Measurements from ENCODE around the gene MFAP5.
"Not testable (repeated sequence)": the region's sequence is repeated elsewhere in the genome, so short reads cannot be mapped to it uniquely, and the experiment has no call there.

Gene MFAP5

GRCh38 chr12:8672381-8672780, 9.8 kb upstream of the MFAP5 start:
- no peak for FAIRE-seq

DNA sequence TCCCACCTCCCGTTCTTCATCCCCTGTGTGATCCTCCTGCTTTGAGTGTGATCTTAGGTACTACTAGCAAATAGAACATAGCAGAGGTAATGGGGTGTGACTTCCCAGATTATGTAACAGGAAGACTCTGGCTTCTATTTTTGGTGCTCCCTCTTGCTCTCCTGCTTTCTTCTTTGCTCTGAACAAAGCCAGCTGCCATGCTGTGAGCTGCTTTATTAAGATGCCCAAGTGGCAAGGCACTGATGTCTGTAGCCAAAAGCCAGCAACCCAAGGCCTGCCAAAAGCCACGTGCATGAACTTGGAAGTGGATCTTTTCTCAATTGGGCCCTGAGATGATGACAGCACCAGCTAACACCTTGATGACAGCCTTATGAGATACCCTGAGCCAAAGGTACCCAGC, 5.8 kb upstream of the MFAP5 start:
- no peak for FAIRE-seq

DNA sequence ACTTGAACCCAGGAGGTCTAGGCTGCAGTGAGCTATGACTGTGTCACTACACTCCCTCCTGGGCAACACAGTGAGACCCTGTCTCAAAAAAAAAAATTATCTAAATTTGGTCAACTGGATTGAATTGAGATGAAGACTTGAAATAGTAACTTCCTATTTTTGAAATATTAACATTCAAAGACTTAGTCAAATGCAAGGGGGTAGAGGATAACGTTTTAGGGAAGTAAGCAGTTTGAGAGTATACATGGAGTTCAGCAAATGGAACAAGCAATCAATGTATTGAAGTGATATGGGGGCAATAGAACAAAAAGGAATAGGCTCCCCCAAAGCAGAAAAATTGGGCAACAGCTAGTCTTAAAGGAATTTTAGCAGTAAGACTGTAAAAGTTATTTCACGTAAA, 4.6 kb upstream of the MFAP5 start:
- no peak for FAIRE-seq

GRCh38 chr12:8665759-8666158, 3.1 kb upstream of the MFAP5 start:
- no peak for FAIRE-seq

DNA sequence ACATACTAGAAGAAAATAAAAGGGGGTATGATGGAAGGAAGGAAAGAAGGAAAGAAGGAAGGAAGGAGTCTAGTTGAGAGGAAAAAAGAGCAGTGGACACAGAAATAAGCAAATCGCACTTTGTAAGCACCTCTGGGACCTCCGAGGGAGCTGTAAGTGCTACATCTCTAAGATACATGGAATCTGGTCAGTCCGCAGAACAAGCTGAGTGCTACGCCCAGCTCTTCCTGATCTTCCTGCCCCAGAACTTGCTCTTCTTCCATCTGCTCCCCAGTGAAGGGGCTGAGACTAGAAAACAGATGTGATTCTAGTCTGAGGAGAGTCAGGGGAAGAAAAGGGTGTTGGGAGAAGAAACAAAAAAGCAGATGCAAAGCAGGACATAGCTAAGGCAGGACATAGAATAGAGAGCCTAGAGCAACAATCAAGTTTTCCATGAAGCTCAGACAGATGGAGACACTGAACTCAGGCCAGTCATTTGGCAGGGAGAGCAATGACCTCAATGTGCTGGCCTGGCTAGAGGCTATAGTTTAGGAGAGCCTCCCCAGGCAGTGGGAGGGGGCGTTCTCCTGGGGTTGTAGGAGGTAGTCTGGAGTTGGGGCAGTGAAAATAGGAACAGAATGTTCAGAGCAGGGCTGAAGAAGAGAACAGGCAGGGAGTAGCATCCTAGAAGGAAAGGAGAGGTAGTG, 1.7 kb upstream of the MFAP5 start:
- FAIRE-seq: no peak

DNA sequence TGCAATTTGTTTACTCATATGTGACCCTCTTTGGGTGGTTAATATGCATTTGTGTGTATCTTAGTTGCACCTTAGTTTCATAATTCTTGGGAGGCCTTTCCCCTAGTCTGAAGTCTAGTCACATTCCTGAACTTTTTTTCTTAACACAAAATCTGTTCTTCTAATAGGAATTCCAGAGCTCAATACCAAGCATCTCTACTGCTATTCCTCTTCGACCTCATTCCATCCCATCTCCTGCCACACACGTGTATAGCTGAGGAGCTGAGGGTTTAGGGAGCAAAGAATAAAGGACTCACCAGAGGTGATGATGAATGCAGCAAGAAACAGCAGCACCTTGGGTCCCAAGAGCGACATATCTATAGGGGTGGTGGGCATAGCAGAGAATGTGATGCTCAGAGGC, 875 bp downstream of the MFAP5 start:
- no peak for FAIRE-seq

DNA sequence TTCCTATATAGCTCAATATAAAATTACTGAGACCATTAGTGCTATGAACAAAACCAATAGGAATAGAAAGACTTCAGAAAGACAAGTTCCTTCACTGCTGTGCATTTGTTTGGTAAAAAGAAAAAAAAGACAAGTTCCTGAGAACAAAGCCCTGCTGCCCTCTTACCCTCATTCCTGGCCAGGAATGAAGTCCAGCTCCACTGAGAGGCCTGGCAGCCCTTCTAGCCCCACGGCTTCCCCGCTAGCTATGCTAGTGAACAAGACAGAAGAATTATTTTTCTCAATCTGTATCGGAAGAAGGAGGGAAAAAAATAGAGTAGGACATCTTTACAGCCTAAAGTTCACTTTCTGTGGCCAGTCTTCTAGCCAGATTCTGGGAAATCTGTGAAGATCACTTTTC, 1.6 kb downstream of the MFAP5 start:
- FAIRE-seq: no peak

DNA sequence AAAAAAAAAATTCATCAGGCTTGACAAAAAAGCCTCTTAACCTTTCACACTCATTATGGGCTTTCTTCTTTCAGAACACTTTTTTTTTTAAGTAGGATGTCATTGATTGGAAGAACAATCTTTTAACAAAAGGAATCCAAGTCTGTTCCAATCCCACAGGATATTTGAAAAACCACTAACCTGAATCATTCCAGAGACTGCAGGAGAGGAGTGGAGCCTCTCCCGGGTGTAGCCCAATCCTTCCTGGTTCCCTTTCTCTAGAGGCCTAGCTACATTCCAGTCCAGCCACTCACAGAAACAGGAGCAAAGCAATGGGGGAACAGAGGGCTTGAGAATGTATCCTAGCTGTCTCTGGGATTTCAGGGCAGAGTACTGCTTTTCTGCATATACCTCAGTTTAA, 4.3 kb downstream of the MFAP5 start:
- FAIRE-seq: no peak

- no peak for FAIRE-seq
Observed at GRCh38 chr12:8655421-8655820, 7.2 kb downstream of the MFAP5 start.

GRCh38 chr12:8648576-8649205, 13.9 kb downstream of the MFAP5 start:
- FAIRE-seq: no peak

DNA sequence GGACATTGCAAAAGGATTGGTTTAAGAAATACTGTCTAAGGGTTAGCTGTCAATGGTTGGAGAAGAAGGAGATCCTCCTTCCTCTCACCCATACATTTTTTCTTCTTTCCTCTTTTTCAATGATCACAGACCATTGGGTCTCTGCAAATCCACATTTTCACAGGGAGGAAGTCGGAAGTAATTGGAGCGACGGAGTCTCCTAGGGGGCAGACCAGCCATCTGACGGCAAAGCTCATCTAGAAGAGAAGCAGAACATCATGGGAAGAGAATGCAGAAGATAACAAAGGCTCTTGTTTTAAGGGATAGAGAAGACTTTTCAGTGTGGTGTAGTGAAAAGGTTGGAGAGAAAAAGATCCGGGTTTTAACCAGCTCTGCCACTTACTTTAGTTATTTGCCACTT, 14.7 kb downstream of the MFAP5 start:
- FAIRE-seq: no peak

- no peak for FAIRE-seq
Observed at GRCh38 chr12:8644345-8645248, 18.0 kb downstream of the MFAP5 start.

DNA sequence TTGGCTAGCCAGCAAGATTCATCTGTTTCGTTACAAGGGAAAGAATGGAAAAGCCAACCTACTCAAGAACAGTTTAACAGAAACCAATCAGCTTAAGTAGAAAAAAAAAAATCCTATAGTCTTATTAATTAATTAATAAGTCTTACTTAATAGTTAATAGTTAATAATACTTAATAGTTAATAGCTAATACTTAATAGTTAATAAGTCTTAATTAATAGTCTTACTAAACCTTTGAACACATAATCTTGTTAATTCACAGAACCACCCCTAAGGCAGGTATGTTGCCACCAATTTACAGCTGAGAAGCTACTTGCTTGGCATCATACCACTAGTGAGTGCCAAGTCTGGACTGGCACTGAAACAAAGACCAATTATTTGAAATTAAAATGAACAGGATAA, 19.9 kb downstream of the MFAP5 start:
- FAIRE-seq: peak; percentile 35

DNA sequence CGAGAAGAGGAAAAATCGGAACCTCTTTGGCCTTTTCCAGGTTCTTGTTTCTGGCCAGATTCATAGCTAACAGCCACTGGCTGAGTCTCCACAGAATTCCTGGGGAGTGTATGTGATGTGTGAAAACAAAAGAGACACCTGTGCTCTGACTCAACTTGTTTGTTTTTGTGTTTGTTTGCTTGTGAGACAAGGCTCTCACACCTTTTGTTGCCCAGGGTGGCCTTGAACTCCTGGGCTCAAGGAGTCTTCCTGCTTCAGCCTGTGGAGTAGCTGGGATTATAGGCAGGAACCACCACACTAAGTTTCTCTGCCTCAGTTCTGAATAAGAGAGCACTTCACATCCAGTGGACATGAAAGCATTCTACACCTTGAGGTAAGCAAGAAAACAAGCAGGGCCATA, 22.7 kb downstream of the MFAP5 start:
- FAIRE-seq: no peak

- no peak for FAIRE-seq
Observed at GRCh38 chr12:8638951-8639350, 23.7 kb downstream of the MFAP5 start.

DNA sequence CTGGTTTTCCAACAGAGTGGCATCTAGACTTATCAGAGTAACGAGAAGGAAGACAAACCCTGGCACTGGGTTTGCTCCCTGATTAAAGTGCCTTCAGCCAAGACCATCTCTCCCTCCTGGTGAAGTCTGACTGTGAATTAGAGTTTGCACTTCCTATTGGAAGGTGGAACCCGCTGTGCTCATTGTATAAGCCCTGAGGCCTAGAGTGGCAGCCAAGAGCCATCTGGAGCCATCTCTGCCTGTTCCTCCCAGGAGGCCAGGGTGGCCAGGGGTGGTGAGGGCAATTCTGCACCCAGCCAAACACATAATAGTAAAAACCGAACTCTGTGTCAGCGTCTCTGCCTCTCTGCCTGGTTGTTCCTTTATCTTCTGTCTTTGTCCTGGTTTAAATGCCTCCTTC, 25.0 kb downstream of the MFAP5 start:
- no peak for FAIRE-seq

- no peak for FAIRE-seq
Observed at GRCh38 chr12:8637244-8637643, 25.4 kb downstream of the MFAP5 start.

DNA sequence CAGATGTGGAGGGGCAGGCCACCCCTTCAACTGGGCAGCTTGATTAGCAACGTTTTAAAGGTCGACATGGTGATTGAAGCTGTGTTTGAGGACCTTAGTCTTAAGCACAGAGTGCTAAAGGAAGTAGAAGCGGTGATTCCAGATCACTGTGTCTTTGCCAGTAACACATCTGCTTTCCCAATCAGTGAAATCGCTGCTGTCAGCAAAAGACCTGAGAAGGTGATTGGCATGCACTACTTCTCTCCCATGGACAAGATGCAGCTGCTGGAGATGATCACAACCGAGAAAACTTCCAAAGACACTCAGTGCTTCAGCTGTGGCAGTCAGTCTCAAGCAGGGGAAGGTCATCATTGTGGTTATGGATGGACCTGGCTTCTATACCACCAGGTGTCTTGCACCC, 26.0 kb downstream of the MFAP5 start:
- FAIRE-seq: no peak

- not testable (repeated sequence) for FAIRE-seq
Observed at GRCh38 chr12:8636007-8636346, 26.6 kb downstream of the MFAP5 start.

GRCh38 chr12:8635342-8636006, 27.2 kb downstream of the MFAP5 start:
- not testable (repeated sequence) for FAIRE-seq

DNA sequence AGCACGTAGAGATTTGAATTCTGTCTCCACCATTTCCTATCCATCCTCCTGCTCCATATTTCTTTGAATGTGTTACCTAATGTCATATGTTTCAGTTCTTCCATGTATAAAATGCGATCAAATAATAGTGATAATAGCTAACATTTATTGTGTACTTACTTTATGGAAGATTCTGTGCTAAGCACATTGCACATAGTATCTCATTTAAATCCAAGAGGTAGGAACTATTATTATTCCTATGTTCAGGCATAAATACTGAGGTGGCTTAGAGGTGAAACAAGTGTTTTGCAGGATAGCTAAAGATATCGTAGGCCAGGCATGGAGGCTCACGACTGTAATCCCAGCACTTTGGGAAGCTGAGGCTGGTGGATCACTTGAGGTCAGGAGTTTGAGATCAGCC, 32.5 kb downstream of the MFAP5 start:
- no peak for FAIRE-seq

GRCh38 chr12:8629486-8630033, 33.1 kb downstream of the MFAP5 start:
- no peak for FAIRE-seq

DNA sequence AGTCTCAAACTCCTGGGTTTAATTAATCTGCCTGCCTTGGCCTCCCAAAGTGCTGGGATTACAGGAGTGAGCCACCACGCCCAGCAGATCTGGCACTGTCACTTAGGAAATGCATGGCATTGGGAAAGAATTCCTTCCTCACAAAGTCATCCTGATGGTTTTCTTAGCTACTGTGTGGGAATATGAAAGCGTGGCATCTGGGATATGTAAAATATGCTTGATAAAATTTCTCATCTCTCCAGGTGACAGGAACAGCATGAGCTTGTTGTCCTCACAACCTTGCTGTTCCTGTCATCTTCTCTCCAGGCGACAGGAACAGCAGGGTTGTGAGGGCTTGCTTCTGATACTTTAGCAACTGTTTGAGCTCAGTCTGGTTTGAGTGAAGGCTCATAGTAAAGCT, 33.9 kb downstream of the MFAP5 start:
- FAIRE-seq: no peak
